SHP77 (cell line): ENCODE data around the gene GIN1.
A peak's percentile ranks its signal among the peaks of the same experiment; 100 is the strongest.
"Not testable (repeated sequence)": the region's sequence is repeated elsewhere in the genome, so short reads cannot be mapped to it uniquely, and the experiment has no call there.

ENCODE experiments used
- DNase-seq, 2 experiments: peaks; one replicate each; lab custom pipeline; 2025; lab: John Stamatoyannopoulos, UW

The GIN1 gene

GRCh38 chr5:103119765-103120606, at the start of gene GIN1, which contains the start of gene PPIP5K2:
Gene GIN1, minus strand, starts transcription at chr5:103120138. Its CDS starts 11,431 bp downstream, at chr5:103108707.
Gene PPIP5K2, plus strand, starts transcription at chr5:103120301. Its CDS starts 9,289 bp downstream, at chr5:103129590.
- peak; percentile 96 to 97 for DNase-seq

- DNase-seq = no peak
These were observed 46.8 kb upstream of the GIN1 start for GRCh38 chr5:103166706-103167105.

- no peak for DNase-seq
These were observed 31.2 kb upstream of the GIN1 start for GRCh38 chr5:103151156-103151555.

GRCh38 chr5:103148213-103148612, 28.3 kb upstream of the GIN1 start:
- no peak for DNase-seq

- no peak for DNase-seq
These were observed 25.3 kb upstream of the GIN1 start for GRCh38 chr5:103145196-103145595.

- not testable (repeated sequence) for DNase-seq
These were observed 22.2 kb upstream of the GIN1 start for GRCh38 chr5:103142132-103142531.

- peak; percentile 43 to 61 for DNase-seq
These were observed 19.4 kb upstream of the GIN1 start for GRCh38 chr5:103139264-103139865.

- DNase-seq = no peak
These were observed 18.3 kb upstream of the GIN1 start for GRCh38 chr5:103138202-103138690.

GRCh38 chr5:103135461-103135860, 15.5 kb upstream of the GIN1 start:
- DNase-seq = no peak

GRCh38 chr5:103133231-103133630, 13.3 kb upstream of the GIN1 start:
- DNase-seq = no peak

GRCh38 chr5:103132684-103133083, 12.7 kb upstream of the GIN1 start:
- DNase-seq = no peak

GRCh38 chr5:103128202-103128601, 8.3 kb upstream of the GIN1 start:
- DNase-seq = no peak

GRCh38 chr5:103127292-103127817, 7.4 kb upstream of the GIN1 start:
- DNase-seq = no peak

GRCh38 chr5:103126557-103126956, 6.6 kb upstream of the GIN1 start:
- no peak for DNase-seq

- no peak for DNase-seq
These were observed 2.3 kb upstream of the GIN1 start for GRCh38 chr5:103122242-103122641.

GRCh38 chr5:103120607-103121200, 766 bp upstream of the GIN1 start:
- no peak for DNase-seq

- DNase-seq = no peak
These were observed 721 bp downstream of the GIN1 start for GRCh38 chr5:103119070-103119764.

- DNase-seq = no peak
These were observed 2.4 kb downstream of the GIN1 start for GRCh38 chr5:103117471-103117991.

GRCh38 chr5:103114440-103114839, 5.5 kb downstream of the GIN1 start:
- DNase-seq = no peak

- no peak for DNase-seq
These were observed 7.0 kb downstream of the GIN1 start for GRCh38 chr5:103112910-103113309.

GRCh38 chr5:103111468-103111867, 8.5 kb downstream of the GIN1 start:
- no peak for DNase-seq

GRCh38 chr5:103110403-103110802, 9.5 kb downstream of the GIN1 start:
- no peak for DNase-seq
